ENCODE results near the gene IDH2. TPM values are rescaled to one million over a fixed set of nuclear protein-coding genes. Genes with fewer than 3 reads are reported as not detected.

The IDH2 gene
- total RNA-seq, 5 donors from 2014 or later (not counting 1 experiment from before 2014, with no cell fraction given): 45.8 to 56.1 (median 49.2) TPM

- no peak overlapping the region for H3K4me3 Mint-ChIP-seq
- H3K36me3 ChIP-seq (ENCODE audit: control insufficient read depth in 2 of 2, extremely low read depth in 1 of 2, insufficient read depth in 1 of 2, low read length in 1 of 2): peaks cover 26 to 51% of the 10 kb centered on the region in 2 donors
- no peaks in the 10 kb centered on the region for H3K4me1 Mint-ChIP-seq
- H3K4me3 ChIP-seq (ENCODE audit: control insufficient read depth in 1 of 2, extremely low read depth in 1 of 2, low read length in 1 of 2): no peak overlapping the region
- CTCF ChIA-PET: interaction anchor here in 1 of 2 donors (0.6 kb wide), 1 partner anchor 131 kb away, joined by 5 read pairs; no protein-coding TSS in a partner anchor
- ATAC-seq (replicated peaks in 1 of 4): no peak
- no peaks in the 10 kb centered on the region for H3K9me3 Mint-ChIP-seq
- no peak for DNase-seq
- no peaks in the 10 kb centered on the region for H3K27me3 ChIP-seq (replicated peaks in 1 of 2; ENCODE audit: control insufficient read depth in 2 of 2, extremely low read depth in 1 of 2, insufficient read depth in 2 of 2, low read length in 1 of 2)
- H3K27me3 Mint-ChIP-seq: no peaks in the 10 kb centered on the region
- 92% methylated on average over 3 of the region's 6 CpGs for WGBS (ENCODE audit: insufficient coverage)
- H3K27ac Mint-ChIP-seq: no peak overlapping the region
- H3K36me3 Mint-ChIP-seq: peaks cover 8% of the 10 kb centered on the region
- POLR2A ChIA-PET: interaction anchor here (0.6 to 0.7 kb wide), 2 partner anchors 19 to 93 kb away, joined by 9 to 10 read pairs; no protein-coding TSS in a partner anchor
- H3K4me1 ChIP-seq (ENCODE audit: control insufficient read depth in 1 of 2, extremely low read depth in 1 of 2, insufficient read depth in 2 of 2, low read length in 2 of 2): no peaks in the 10 kb centered on the region
- H3K9me3 ChIP-seq: no peaks in the 10 kb centered on the region
- no peak overlapping the region for H3K27ac ChIP-seq (ENCODE audit: low read length)
These were observed 25.6 kb downstream of the IDH2 start for GRCh38 chr15:90076716-90077115.

DNA sequence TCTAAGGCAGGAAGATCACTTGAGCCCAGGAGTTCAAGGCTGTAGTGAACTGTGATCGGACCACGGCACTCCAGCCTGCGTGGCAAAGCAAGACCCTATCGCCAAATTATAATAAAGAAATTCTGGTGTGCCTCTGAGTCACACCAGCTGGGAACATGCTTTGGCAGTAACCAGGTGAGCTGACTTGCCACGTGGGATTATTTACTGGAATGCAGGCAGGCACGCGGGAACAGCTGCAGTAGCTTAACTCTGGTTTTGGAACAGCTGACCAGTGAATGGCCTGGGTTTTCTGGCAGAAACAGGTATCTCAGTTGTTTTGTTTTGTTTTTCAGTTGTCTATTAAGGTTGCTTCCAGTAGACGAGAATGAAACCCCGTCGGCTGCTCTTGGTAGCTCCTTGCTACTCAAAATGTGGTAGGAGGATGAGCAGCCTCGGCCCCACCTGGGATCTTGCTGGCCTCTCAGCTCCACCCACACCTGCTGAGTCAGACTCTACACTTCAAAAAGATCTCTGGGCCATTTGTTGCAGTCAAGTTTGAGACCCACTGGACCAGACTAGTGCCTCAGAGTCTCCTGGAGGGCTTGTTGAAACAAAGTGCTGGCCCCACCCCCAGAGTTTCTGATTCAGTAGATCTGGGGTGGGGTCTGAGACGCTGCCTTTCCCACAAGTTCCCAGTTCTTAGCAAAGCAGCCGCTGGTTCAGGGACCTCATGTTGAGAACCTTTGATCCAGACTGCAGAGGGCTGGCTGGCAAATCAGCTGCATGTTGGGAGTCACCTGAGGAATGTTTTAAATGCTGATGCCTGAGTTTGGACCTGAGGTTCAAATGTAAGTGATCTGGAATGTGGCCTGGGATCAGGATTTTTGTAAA, 26.6 kb downstream of the IDH2 start:
- Histone ChIP-seq H3K36me3 (ENCODE audit: control insufficient read depth in 2 of 2, extremely low read depth in 1 of 2, insufficient read depth in 1 of 2, low read length in 1 of 2) (peaks cover 26 to 47% of the 10 kb centered on the region in 2 donors), H3K4me1 (ENCODE audit: control insufficient read depth in 1 of 2, extremely low read depth in 1 of 2, insufficient read depth in 2 of 2, low read length in 2 of 2) (no peaks in the 10 kb centered on the region), H3K9me3 (no peaks in the 10 kb centered on the region), H3K4me3 (ENCODE audit: control insufficient read depth in 1 of 2, extremely low read depth in 1 of 2, low read length in 1 of 2) (no peak overlapping the region), H3K27ac (ENCODE audit: low read length) (no peak overlapping the region), H3K27me3 (replicated peaks in 1 of 2; ENCODE audit: control insufficient read depth in 2 of 2, extremely low read depth in 1 of 2, insufficient read depth in 2 of 2, low read length in 1 of 2) (no peaks in the 10 kb centered on the region)
- DNase-seq: no peak
- 91% methylated on average over 8 of the region's 13 CpGs for WGBS (ENCODE audit: insufficient coverage)
- Mint-ChIP-seq H3K27me3 (no peaks in the 10 kb centered on the region), H3K9me3 (no peaks in the 10 kb centered on the region), H3K36me3 (peaks cover 8% of the 10 kb centered on the region), H3K27ac (peak overlapping the region in 1 of 2 donors; percentile 74), H3K4me3 (no peak overlapping the region), H3K4me1 (peaks cover 5 to 6% (median 6%) of the 10 kb centered on the region in 3 donors)
- POLR2A ChIA-PET: interaction anchor here in 1 of 2 donors (0.6 kb wide), 3 partner anchors 44 to 98 kb away, joined by 3 to 9 read pairs (median 3); no protein-coding TSS in a partner anchor
- ATAC-seq (replicated peaks in 1 of 4): no peak
- CTCF ChIA-PET: no interaction called here

- DNase-seq (no peak), ATAC-seq (replicated peaks in 1 of 4) (no peak)
- Histone ChIP-seq H3K27me3 (replicated peaks in 1 of 2; ENCODE audit: control insufficient read depth in 2 of 2, extremely low read depth in 1 of 2, insufficient read depth in 2 of 2, low read length in 1 of 2) (no peaks in the 10 kb centered on the region), H3K4me1 (ENCODE audit: control insufficient read depth in 1 of 2, extremely low read depth in 1 of 2, insufficient read depth in 2 of 2, low read length in 2 of 2) (no peaks in the 10 kb centered on the region), H3K27ac (ENCODE audit: low read length) (no peak overlapping the region), H3K4me3 (ENCODE audit: control insufficient read depth in 1 of 2, extremely low read depth in 1 of 2, low read length in 1 of 2) (no peak overlapping the region), H3K9me3 (no peaks in the 10 kb centered on the region), H3K36me3 (ENCODE audit: control insufficient read depth in 2 of 2, extremely low read depth in 1 of 2, insufficient read depth in 1 of 2, low read length in 1 of 2) (peaks cover 22 to 42% of the 10 kb centered on the region in 2 donors)
- H3K4me3 Mint-ChIP-seq: no peak overlapping the region
- H3K9me3 Mint-ChIP-seq: no peaks in the 10 kb centered on the region
- no peak overlapping the region for H3K27ac Mint-ChIP-seq
- H3K4me1 Mint-ChIP-seq: peaks cover 5 to 6% (median 6%) of the 10 kb centered on the region in 3 donors
- CTCF ChIA-PET: no interaction called here
- POLR2A ChIA-PET: interaction anchor here in 1 of 2 donors (0.6 kb wide), 2 partner anchors 44 to 98 kb away, joined by 3 read pairs; no protein-coding TSS in a partner anchor
- peaks cover 8% of the 10 kb centered on the region for H3K36me3 Mint-ChIP-seq
- no peaks in the 10 kb centered on the region for H3K27me3 Mint-ChIP-seq
- 87% methylated on average over 2 of the region's 5 CpGs for WGBS (ENCODE audit: insufficient coverage)
These were observed 27.4 kb downstream of the IDH2 start for GRCh38 chr15:90074916-90075315.

DNA sequence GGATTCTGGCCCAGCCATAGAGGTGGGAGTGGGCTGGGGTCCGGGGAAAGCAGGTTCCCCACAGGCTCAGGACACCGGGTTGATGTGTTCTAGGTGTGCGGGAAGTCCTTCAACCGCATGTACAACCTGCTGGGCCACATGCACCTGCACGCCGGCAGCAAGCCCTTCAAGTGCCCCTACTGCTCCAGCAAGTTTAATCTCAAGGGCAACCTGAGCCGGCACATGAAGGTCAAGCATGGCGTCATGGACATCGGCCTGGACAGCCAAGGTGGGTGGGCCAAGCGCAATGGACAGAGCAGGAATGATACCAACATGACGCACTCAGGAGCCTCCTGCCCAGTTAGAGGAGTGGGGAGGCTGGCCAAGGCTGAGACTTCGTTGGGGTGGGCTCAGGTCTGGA, 28.2 kb downstream of the IDH2 start:
- H3K4me1 Mint-ChIP-seq: peaks cover 6 to 7% (median 6%) of the 10 kb centered on the region in 3 donors
- ChIA-PET CTCF (interaction anchor here in 1 of 2 donors (0.6 kb wide), 1 partner anchor 69 kb away, joined by 3 read pairs; no protein-coding TSS in a partner anchor), POLR2A (no interaction called here)
- H3K4me3 ChIP-seq (ENCODE audit: control insufficient read depth in 1 of 2, extremely low read depth in 1 of 2, low read length in 1 of 2): no peak overlapping the region
- H3K9me3 ChIP-seq: no peaks in the 10 kb centered on the region
- H3K4me3 Mint-ChIP-seq: no peak overlapping the region
- no peaks in the 10 kb centered on the region for H3K27me3 Mint-ChIP-seq
- H3K27me3 ChIP-seq (replicated peaks in 1 of 2; ENCODE audit: control insufficient read depth in 2 of 2, extremely low read depth in 1 of 2, insufficient read depth in 2 of 2, low read length in 1 of 2): no peaks in the 10 kb centered on the region
- peaks cover 19 to 38% of the 10 kb centered on the region in 2 donors for H3K36me3 ChIP-seq (ENCODE audit: control insufficient read depth in 2 of 2, extremely low read depth in 1 of 2, insufficient read depth in 1 of 2, low read length in 1 of 2)
- no peaks in the 10 kb centered on the region for H3K9me3 Mint-ChIP-seq
- H3K4me1 ChIP-seq (ENCODE audit: control insufficient read depth in 1 of 2, extremely low read depth in 1 of 2, insufficient read depth in 2 of 2, low read length in 2 of 2): no peaks in the 10 kb centered on the region
- H3K27ac Mint-ChIP-seq: no peak overlapping the region
- H3K36me3 Mint-ChIP-seq: peaks cover 11% of the 10 kb centered on the region
- ATAC-seq (replicated peaks in 1 of 4) (no peak), DNase-seq (no peak)
- WGBS (ENCODE audit: insufficient coverage): 100% methylated on average over 11 of the region's 12 CpGs
- no peak overlapping the region for H3K27ac ChIP-seq (ENCODE audit: low read length)

- Histone ChIP-seq H3K9me3 (no peaks in the 10 kb centered on the region), H3K36me3 (ENCODE audit: control insufficient read depth in 2 of 2, extremely low read depth in 1 of 2, insufficient read depth in 1 of 2, low read length in 1 of 2) (peaks cover 16 to 43% of the 10 kb centered on the region in 2 donors), H3K4me3 (ENCODE audit: control insufficient read depth in 1 of 2, extremely low read depth in 1 of 2, low read length in 1 of 2) (no peak overlapping the region), H3K27ac (ENCODE audit: low read length) (no peak overlapping the region), H3K27me3 (replicated peaks in 1 of 2; ENCODE audit: control insufficient read depth in 2 of 2, extremely low read depth in 1 of 2, insufficient read depth in 2 of 2, low read length in 1 of 2) (no peaks in the 10 kb centered on the region), H3K4me1 (ENCODE audit: control insufficient read depth in 1 of 2, extremely low read depth in 1 of 2, insufficient read depth in 2 of 2, low read length in 2 of 2) (no peaks in the 10 kb centered on the region)
- ATAC-seq (replicated peaks in 1 of 4) (no peak), DNase-seq (no peak)
- no peaks in the 10 kb centered on the region for H3K27me3 Mint-ChIP-seq
- peaks cover 6 to 7% (median 6%) of the 10 kb centered on the region in 3 donors for H3K4me1 Mint-ChIP-seq
- H3K9me3 Mint-ChIP-seq: no peaks in the 10 kb centered on the region
- no peak overlapping the region for H3K4me3 Mint-ChIP-seq
- no peak overlapping the region for H3K27ac Mint-ChIP-seq
- CTCF ChIA-PET: interaction anchor here in 1 of 2 donors (0.6 to 0.9 kb wide), 2 partner anchors 70 to 71 kb away, joined by 3 read pairs; no protein-coding TSS in a partner anchor
- POLR2A ChIA-PET: interaction anchor here in 1 of 2 donors (0.7 kb wide), 1 partner anchor 39 kb away, joined by 3 read pairs; no protein-coding TSS in a partner anchor
- peaks cover 11% of the 10 kb centered on the region for H3K36me3 Mint-ChIP-seq
- WGBS (ENCODE audit: insufficient coverage): 95% methylated on average over 15 of the region's 17 CpGs
These were observed 29.2 kb downstream of the IDH2 start for GRCh38 chr15:90072978-90073640.

DNA sequence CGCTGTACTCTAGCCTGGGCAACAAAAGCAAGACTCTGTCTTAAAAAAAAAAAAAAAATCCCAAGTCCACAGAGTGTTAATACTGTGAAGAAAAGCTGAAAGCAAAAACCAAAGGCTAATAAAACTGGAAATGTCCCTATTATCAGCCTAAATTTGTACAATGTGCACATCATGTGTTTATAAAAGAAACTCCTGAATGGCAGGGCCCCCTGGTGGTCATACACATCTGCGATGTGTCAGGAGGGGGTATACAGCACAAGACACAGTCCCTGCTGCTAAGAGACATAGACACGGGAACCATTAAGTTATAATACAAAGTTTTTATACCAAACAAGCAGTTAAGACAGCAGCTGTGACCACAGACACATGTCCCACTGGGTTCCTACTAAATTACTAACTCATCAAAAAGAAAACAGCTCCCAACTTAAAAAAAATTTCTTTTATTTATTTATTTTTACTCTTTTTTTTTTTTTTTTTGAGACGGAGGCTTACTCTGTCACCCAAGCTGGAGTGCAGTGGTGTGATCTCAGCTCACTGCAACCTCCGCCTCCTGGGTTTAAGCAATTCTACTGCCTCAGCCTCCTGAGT, 31.0 kb downstream of the IDH2 start:
- Histone ChIP-seq H3K36me3 (ENCODE audit: control insufficient read depth in 2 of 2, extremely low read depth in 1 of 2, insufficient read depth in 1 of 2, low read length in 1 of 2) (peaks cover 25 to 38% of the 10 kb centered on the region in 2 donors), H3K4me3 (ENCODE audit: control insufficient read depth in 1 of 2, extremely low read depth in 1 of 2, low read length in 1 of 2) (no peak overlapping the region), H3K9me3 (no peaks in the 10 kb centered on the region), H3K4me1 (ENCODE audit: control insufficient read depth in 1 of 2, extremely low read depth in 1 of 2, insufficient read depth in 2 of 2, low read length in 2 of 2) (no peaks in the 10 kb centered on the region), H3K27me3 (replicated peaks in 1 of 2; ENCODE audit: control insufficient read depth in 2 of 2, extremely low read depth in 1 of 2, insufficient read depth in 2 of 2, low read length in 1 of 2) (no peaks in the 10 kb centered on the region), H3K27ac (ENCODE audit: low read length) (no peak overlapping the region)
- H3K9me3 Mint-ChIP-seq: no peaks in the 10 kb centered on the region
- no peaks in the 10 kb centered on the region for H3K27me3 Mint-ChIP-seq
- ChIA-PET CTCF (interaction anchor here (0.6 to 2.2 kb wide), 22 partner anchors 8 to 311 kb away, joined by 3 to 9 read pairs (median 4); partner anchors contain the start of genes AP3S2 (in 1 of the 2), IDH2 (in 1 of the 2) and SEMA4B (in 1 of the 2)), POLR2A (interaction anchor here (0.6 to 0.7 kb wide), 2 partner anchors 198 to 825 kb away, joined by 4 read pairs; no protein-coding TSS in a partner anchor)
- H3K36me3 Mint-ChIP-seq: peaks cover 17% of the 10 kb centered on the region
- 0% methylated on average over 1 of the region's 5 CpGs for whole genome bisulfite sequencing (ENCODE audit: insufficient coverage)
- peak overlapping the region in 1 of 2 donors; percentile 16 for H3K27ac Mint-ChIP-seq
- peaks cover 6 to 7% (median 6%) of the 10 kb centered on the region in 3 donors for H3K4me1 Mint-ChIP-seq
- H3K4me3 Mint-ChIP-seq: no peak overlapping the region
- peak; percentile 86 to 96 (median 86) for ATAC-seq (replicated peaks in 1 of 4)
- DNase-seq: peak; percentile 59 to 88 (median 78)

Data from T-cell (primary cell).